NCI-H1092 treated with DMSO at 0.1 percent for 48 hours (cell line): ENCODE results near the gene MYCBP.

Source experiments
- DNase-seq: peaks from one replicate; lab custom pipeline; 2025; lab: John Stamatoyannopoulos, UW

Gene MYCBP

DNA sequence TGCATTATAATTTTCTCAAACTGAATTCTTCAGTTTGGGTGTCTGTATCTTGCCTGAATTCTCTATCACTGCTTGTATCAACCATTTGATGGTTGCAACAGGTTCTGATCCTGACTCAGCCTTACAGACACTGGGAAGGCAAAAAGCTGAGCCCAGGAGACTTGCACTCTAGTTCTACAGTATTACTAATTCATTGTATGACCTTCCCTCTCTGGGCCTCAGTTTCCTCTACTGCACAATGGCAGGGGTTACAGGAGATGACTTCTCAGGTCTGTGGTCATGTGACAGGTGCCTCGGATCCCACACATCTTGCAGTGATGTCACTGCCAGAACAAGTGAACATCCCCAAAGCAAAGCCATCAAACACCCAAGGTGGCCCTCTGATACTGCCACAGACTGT lies 52.3 kb downstream of the MYCBP start:
- DNase-seq: no peak

GRCh38 chr1:38819516-38819915 lies 53.6 kb downstream of the MYCBP start:
- DNase-seq: no peak

DNA sequence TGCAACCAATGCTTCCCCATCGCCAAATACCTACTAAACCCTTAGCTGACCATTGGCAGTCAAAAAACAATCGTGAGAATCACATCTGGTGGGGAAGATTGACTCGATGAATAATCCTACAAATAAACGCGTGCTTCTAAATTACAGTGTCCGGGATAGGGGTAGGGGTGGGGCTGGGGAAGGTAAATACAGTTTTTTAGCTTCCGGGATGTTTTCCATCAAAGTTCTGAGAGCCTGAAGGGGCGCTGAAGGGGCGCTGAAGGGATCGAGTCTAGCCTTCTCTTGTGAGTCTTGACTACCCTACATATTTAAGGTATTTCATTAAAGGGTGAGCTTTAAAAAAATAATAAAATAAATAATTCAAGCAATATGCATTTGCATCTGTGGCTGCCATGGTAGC lies 54.1 kb downstream of the MYCBP start:
- DNase-seq: no peak

DNA sequence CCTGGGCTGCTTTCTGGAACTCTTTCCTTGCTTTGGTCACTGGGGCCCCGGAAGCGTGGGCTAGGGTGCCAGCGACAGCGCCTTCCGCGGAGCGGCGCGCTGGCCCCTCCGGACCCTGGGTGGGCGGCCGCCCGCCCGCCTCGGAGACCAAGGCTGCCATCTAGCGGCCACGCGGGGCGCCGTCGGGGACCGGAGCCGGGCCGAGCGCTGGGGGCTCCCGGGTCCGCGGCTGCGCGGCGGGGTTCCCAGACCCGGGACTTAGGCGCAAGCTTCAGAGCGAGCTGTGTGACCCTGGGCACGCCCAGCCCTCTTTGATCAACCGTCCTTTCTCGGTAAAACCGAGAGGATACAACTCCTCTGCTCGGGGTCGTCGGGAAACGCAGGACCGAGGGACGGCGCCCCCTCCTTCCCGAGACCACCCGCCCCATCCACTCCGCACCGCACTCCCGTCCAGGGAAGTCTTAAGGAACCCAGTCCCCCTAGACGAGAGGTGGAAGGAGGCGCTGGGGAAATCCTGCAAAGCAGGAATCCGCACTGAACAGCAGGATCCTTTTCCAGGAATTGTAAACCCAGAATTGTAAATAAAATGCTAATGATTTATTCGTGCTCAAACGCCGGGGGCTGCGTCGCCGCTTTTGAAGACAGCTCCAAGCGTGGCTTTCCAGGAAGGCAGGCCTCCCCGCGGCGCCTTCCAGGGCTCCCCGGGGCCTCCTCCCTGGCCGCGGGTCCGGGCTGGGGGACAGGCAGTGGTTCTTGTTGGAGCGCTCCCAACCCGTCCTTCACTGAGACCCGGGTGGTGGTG lies 54.8 kb downstream of the MYCBP start:
- DNase-seq: no peak

DNA sequence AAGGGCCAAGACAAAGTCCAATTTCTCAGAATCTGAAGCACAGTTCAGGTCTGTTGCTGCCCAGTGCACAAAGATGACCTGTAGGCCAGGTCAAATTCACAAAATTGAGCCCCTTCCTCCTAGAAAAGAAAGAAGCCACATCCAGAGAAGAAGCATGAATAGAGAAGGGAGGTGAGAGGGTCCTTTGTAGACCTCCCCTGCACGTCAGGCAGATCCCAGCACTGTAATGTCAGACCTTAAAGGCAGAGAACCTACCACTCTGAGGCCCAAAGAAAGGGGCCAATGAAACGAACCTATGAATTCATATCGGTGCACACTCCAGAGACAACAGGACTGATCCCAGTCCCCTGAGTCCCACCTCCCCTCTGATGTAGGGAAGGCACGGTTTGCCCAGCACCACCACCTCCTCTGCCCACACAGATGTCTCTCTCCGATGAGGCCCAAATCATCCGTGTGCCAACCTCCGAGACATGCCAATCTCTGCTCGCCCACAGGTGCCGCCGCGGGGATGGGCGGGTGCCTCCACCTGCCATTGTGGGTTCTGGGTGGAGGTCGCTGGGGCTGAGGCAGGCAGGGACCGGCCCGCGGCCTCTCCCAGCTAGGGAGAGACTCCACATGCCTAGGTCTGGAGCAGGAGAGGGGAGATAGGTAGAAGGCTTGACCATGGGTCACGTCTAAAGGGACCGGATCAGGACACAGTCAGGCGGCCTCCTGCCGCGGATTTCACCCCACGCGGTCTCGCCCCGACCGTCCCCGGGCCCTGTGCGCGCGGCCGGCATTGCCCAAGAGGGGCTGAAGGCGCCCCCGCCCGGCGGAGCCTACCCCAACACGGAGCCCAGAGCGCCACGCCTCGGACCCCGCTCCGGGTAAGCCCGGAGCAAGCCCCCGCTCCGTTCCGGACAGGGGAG lies 55.6 kb downstream of the MYCBP start:
- DNase-seq: no peak

GRCh38 chr1:38815903-38816627 lies 57.1 kb downstream of the MYCBP start:
- no peak for DNase-seq

GRCh38 chr1:38814984-38815464 lies 58.1 kb downstream of the MYCBP start:
- DNase-seq: no peak

DNA sequence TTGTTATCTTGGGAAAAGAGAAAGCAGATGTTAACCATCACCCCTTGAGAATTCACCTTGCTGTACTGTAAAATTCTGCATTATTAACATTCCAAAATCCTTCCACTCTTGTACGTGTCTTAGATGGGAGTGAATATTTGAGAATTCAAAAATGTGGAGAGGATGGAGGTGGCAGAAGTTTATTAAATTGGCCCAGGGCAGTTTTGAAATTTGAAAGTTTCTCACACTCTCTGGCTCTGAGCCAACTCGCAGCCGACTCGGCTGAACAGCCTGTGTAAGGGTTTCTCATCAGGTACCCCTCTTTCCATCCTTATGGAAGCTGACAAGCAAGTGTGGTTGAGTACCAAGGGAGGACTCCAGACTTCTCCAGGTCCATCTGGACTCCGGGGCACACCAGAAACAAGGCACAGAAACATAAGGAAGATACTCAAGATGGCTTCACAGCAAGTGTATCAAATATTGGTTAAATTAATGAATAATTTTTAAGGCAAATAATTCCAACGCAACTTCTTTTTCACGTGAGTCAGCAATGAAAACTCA lies 58.6 kb downstream of the MYCBP start:
- no peak for DNase-seq

GRCh38 chr1:38812981-38813380 lies 60.2 kb downstream of the MYCBP start:
- DNase-seq: no peak
